Measurements from ENCODE around the gene SKIC2. TPM values are rescaled to one million over a fixed set of nuclear protein-coding genes. Genes with fewer than 3 reads are reported as not detected.
"Not testable (repeated sequence)": the region's sequence is repeated elsewhere in the genome, so short reads cannot be mapped to it uniquely, and the experiment has no call there.

Gene SKIC2
- total RNA-seq, 2 experiments from 2014 or later: 73.2 to 73.4 TPM

DNA sequence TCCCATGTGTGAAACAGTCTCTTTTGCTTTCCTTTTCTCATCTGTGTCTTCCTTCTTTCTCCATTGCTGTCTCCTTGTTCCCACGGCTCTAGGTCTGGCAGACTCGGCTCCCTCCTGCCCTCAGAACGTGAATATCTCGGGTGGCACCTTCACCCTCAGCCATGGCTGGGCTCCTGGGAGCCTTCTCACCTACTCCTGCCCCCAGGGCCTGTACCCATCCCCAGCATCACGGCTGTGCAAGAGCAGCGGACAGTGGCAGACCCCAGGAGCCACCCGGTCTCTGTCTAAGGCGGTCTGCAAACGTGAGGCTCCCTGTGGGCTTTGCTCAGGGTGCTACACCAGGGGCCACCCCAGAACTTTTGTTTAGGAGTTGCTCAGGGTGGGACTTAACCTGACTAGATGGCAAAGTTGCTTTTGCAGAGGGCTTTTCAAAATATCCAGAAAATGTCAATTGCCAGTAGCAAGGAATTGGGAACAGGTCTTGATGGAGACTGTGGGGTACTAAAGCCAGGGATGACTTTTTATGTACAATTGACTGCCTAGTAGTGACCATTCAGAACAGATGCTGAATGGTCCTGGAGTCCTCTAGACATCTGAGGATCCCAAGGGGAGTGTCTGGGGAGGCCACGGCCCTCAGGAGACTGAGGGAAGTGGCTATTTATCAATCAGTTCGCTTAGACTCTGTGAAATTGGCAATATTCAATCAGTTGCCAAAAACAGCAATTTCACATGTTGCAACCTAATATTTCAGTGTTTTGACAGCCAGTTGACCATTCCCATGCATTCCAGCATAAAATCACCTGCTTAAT, 30.9 kb upstream of the SKIC2 start:
- Mint-ChIP-seq H3K4me1 (ENCODE audit: low read depth) (no peaks in the 10 kb centered on the region), H3K4me3 (no peak overlapping the region), H3K27ac (no peak overlapping the region), H3K9me3 (ENCODE audit: insufficient read depth) (no peaks in the 10 kb centered on the region), H3K36me3 (ENCODE audit: low read depth) (no peaks in the 10 kb centered on the region), H3K27me3 (ENCODE audit: low read depth) (peaks cover 2% of the 10 kb centered on the region)
- CTCF ChIA-PET: no interaction called here
- POLR2A ChIA-PET: no interaction called here
- DNase-seq: no peak
- ATAC-seq: no peak

DNA sequence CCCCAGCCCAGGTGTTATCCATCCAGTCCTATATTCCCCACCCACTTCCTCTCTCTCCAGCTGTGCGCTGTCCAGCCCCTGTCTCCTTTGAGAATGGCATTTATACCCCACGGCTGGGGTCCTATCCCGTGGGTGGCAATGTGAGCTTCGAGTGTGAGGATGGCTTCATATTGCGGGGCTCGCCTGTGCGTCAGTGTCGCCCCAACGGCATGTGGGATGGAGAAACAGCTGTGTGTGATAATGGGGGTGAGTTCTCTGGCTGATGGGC, 30.4 kb upstream of the SKIC2 start:
- CTCF ChIA-PET: no interaction called here
- Mint-ChIP-seq H3K4me3 (no peak overlapping the region), H3K36me3 (ENCODE audit: low read depth) (no peaks in the 10 kb centered on the region), H3K9me3 (ENCODE audit: insufficient read depth) (no peaks in the 10 kb centered on the region), H3K4me1 (ENCODE audit: low read depth) (no peaks in the 10 kb centered on the region), H3K27me3 (ENCODE audit: low read depth) (peaks cover 2% of the 10 kb centered on the region), H3K27ac (no peak overlapping the region)
- DNase-seq: no peak
- no peak for ATAC-seq
- POLR2A ChIA-PET: no interaction called here

DNA sequence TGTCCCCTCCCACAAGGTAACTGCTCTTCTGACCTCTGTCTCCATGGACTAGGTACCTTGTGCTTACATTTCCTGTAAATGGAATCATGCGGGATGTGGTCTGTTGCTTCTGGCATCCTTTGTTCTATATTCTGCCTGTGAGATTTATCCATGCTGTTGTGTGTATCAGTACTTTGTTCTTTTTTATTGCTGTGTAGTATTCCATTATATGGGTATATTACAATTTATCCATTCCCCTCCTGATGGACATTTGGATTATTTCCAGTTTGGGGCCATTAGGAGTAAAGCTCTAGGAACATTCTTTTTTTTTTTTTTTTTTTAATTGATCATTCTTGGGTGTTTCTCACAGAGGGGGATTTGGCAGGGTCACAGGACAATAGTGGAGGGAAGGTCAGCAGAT, 28.0 kb upstream of the SKIC2 start:
- H3K4me3 Mint-ChIP-seq: no peak overlapping the region
- H3K27ac Mint-ChIP-seq: no peak overlapping the region
- no peaks in the 10 kb centered on the region for H3K36me3 Mint-ChIP-seq (ENCODE audit: low read depth)
- H3K9me3 Mint-ChIP-seq (ENCODE audit: insufficient read depth): no peaks in the 10 kb centered on the region
- CTCF ChIA-PET: no interaction called here
- no peaks in the 10 kb centered on the region for H3K4me1 Mint-ChIP-seq (ENCODE audit: low read depth)
- DNase-seq (no peak), ATAC-seq (no peak)
- H3K27me3 Mint-ChIP-seq (ENCODE audit: low read depth): peaks cover 2% of the 10 kb centered on the region
- POLR2A ChIA-PET: no interaction called here

DNA sequence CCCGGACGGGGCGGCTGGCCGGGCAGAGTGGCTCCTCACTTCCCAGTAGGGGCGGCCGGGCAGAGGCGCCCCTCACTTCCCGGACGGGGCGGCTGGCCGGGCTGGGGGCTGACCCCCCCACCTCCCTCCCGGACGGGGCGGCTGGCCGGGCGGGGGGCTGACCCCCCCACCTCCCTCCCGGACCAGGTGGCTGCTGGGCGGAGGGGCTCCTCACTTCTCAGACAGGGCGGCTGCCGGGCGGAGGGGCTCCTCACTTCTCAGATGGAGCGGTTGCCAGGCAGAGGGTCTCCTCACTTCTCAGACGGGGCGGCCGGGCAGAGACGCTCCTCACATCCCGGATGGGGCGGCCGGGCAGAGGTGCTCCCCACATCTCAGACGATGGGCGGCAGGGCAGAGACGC, 26.8 kb upstream of the SKIC2 start:
- H3K27me3 Mint-ChIP-seq (ENCODE audit: low read depth); H3K36me3 Mint-ChIP-seq (ENCODE audit: low read depth); H3K9me3 Mint-ChIP-seq (ENCODE audit: insufficient read depth); CTCF ChIA-PET; POLR2A ChIA-PET; ATAC-seq; DNase-seq; H3K4me1 Mint-ChIP-seq (ENCODE audit: low read depth); H3K4me3 Mint-ChIP-seq; H3K27ac Mint-ChIP-seq: not testable (repeated sequence)

DNA sequence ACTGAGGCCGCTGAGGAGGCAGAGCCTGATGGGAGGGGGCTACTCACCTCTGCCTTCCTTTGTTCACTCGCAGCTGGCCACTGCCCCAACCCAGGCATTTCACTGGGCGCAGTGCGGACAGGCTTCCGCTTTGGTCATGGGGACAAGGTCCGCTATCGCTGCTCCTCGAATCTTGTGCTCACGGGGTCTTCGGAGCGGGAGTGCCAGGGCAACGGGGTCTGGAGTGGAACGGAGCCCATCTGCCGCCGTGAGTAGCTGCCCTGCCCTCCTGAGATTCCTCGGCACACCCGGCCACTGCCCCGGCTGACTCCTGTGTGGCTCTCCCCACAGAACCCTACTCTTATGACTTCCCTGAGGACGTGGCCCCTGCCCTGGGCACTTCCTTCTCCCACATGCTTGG, 25.4 kb upstream of the SKIC2 start:
- Mint-ChIP-seq H3K9me3 (ENCODE audit: insufficient read depth) (no peaks in the 10 kb centered on the region), H3K27me3 (ENCODE audit: low read depth) (no peaks in the 10 kb centered on the region), H3K4me3 (no peak overlapping the region), H3K36me3 (ENCODE audit: low read depth) (no peaks in the 10 kb centered on the region), H3K27ac (no peak overlapping the region), H3K4me1 (ENCODE audit: low read depth) (no peaks in the 10 kb centered on the region)
- DNase-seq: no peak
- POLR2A ChIA-PET: no interaction called here
- ATAC-seq: no peak
- CTCF ChIA-PET: no interaction called here

DNA sequence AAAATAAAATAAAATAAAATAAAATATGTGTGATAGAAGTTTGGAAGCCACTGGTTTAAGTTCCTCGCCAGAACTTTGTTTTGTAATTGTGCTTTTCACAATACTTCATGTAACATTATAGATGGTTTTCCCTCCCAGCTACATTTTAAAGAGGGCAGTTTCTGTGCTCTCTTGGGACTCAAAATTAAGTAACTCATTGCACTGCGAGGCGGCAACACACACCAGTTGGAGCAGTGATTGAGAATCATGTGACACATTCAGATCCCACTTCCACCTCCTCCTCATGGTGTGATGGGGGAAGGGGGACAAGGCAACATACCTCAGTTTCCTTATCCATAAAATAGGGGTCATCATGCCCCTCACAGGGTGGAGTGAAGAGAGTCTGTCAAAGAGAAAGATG, 24.0 kb upstream of the SKIC2 start:
- ChIA-PET CTCF (no interaction called here), POLR2A (no interaction called here)
- Mint-ChIP-seq H3K27ac (no peak overlapping the region), H3K4me3 (no peak overlapping the region), H3K9me3 (ENCODE audit: insufficient read depth) (no peaks in the 10 kb centered on the region), H3K36me3 (ENCODE audit: low read depth) (no peaks in the 10 kb centered on the region), H3K4me1 (ENCODE audit: low read depth) (no peaks in the 10 kb centered on the region), H3K27me3 (ENCODE audit: low read depth) (no peaks in the 10 kb centered on the region)
- no peak for DNase-seq
- ATAC-seq: no peak

DNA sequence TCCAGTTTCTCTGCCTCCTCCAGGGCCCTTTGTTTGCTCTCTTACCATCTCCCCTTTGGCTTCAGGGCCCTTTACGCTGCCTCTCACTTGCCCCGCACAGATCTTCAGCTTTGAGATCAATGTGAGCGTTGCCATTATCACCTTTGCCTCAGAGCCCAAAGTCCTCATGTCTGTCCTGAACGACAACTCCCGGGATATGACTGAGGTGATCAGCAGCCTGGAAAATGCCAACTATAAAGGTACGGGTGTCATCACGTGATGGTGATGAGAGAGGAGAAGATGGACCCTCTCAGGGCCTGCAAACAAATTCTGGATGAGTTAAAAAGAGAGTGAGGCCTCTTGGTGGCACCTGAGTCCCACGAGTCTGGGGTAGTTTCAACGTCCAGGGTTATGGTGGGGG, 23.2 kb upstream of the SKIC2 start:
- ChIA-PET CTCF (no interaction called here), POLR2A (no interaction called here)
- ATAC-seq (no peak), DNase-seq (no peak)
- H3K36me3 Mint-ChIP-seq (ENCODE audit: low read depth): no peaks in the 10 kb centered on the region
- peaks cover 4% of the 10 kb centered on the region for H3K27me3 Mint-ChIP-seq (ENCODE audit: low read depth)
- no peaks in the 10 kb centered on the region for H3K4me1 Mint-ChIP-seq (ENCODE audit: low read depth)
- H3K9me3 Mint-ChIP-seq (ENCODE audit: insufficient read depth): no peaks in the 10 kb centered on the region
- H3K4me3 Mint-ChIP-seq: no peak overlapping the region
- no peak overlapping the region for H3K27ac Mint-ChIP-seq

DNA sequence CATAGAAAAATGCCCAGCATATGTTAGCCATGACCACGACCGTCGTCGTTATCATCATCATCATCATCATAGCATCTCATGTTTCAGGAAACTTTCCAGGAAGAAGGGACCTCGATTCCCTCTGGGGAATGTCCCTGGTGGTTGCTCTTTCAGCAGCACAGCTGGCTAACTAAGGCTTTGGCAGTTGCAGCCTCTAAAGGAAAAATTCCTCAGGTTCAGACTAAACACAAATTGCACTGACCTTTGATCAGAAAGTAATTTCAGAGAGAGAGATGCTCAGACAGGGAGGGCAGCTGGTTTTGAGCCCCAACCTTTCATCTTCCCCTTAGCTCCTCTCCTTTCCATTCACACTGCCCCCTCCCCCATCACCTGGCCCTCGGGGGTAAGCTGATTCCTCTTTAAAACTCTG, 18.7 kb upstream of the SKIC2 start:
- CTCF ChIA-PET: interaction anchor here (0.8 to 1.8 kb wide), 4 partner anchors 10 to 263 kb away, joined by 3 to 8 read pairs (median 4); partner anchors contain the start of genes NELFE and SKIC2
- ATAC-seq: no peak

DNA sequence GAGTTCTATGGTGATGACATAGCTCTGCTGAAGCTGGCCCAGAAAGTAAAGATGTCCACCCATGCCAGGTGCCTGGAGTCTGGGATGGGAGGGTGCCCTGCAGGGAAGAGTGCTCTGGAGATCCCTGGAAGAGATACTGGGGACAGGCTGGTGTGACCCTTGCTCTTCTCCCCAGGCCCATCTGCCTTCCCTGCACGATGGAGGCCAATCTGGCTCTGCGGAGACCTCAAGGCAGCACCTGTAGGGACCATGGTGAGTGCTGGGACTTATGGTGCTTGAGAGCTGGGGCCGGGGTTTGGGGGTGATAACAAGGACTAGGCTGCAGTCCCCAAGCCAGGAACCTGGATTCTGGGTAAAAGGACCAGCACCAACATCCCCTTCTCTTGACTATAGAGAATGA, 15.2 kb upstream of the SKIC2 start:
- Mint-ChIP-seq H3K9me3 (ENCODE audit: insufficient read depth) (no peaks in the 10 kb centered on the region), H3K4me3 (no peak overlapping the region), H3K27me3 (ENCODE audit: low read depth) (peaks cover 9% of the 10 kb centered on the region), H3K36me3 (ENCODE audit: low read depth) (no peaks in the 10 kb centered on the region), H3K4me1 (ENCODE audit: low read depth) (peaks cover 8% of the 10 kb centered on the region), H3K27ac (no peak overlapping the region)
- DNase-seq: no peak
- POLR2A ChIA-PET: interaction anchor here (0.7 kb wide), 1 partner anchor 8 kb away, joined by 3 read pairs; no protein-coding TSS in a partner anchor
- CTCF ChIA-PET: interaction anchor here (0.8 kb wide), 1 partner anchor 19 kb away, joined by 3 read pairs; no protein-coding TSS in a partner anchor
- ATAC-seq: no peak

More for the DNA sequence above, 18.7 kb upstream of the SKIC2 start:
- Mint-ChIP-seq H3K27ac (no peak overlapping the region), H3K36me3 (ENCODE audit: low read depth) (no peaks in the 10 kb centered on the region), H3K4me1 (ENCODE audit: low read depth) (peaks cover 2% of the 10 kb centered on the region), H3K27me3 (ENCODE audit: low read depth) (peaks cover 9% of the 10 kb centered on the region), H3K9me3 (ENCODE audit: insufficient read depth) (no peaks in the 10 kb centered on the region), H3K4me3 (no peak overlapping the region)
- POLR2A ChIA-PET: interaction anchor here (1.4 to 1.6 kb wide), 2 partner anchors 17 to 19 kb away, joined by 3 to 4 read pairs; partner anchors contain the start of gene SKIC2
- no peak for DNase-seq

DNA sequence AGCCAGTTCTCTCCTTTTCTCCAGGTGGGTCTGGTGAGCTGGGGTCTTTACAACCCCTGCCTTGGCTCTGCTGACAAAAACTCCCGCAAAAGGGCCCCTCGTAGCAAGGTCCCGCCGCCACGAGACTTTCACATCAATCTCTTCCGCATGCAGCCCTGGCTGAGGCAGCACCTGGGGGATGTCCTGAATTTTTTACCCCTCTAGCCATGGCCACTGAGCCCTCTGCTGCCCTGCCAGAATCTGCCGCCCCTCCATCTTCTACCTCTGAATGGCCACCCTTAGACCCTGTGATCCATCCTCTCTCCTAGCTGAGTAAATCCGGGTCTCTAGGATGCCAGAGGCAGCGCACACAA, 13.8 kb upstream of the SKIC2 start:
- peaks cover 9% of the 10 kb centered on the region for H3K27me3 Mint-ChIP-seq (ENCODE audit: low read depth)
- ChIA-PET POLR2A (interaction anchor here (0.8 kb wide), 1 partner anchor 545 kb away, joined by 3 read pairs; no protein-coding TSS in a partner anchor), CTCF (interaction anchor here (0.7 kb wide), 1 partner anchor 82 kb away, joined by 4 read pairs; the partner anchor contains the start of gene NEU1)
- no peak overlapping the region for H3K4me3 Mint-ChIP-seq
- no peak overlapping the region for H3K27ac Mint-ChIP-seq
- no peaks in the 10 kb centered on the region for H3K9me3 Mint-ChIP-seq (ENCODE audit: insufficient read depth)
- H3K4me1 Mint-ChIP-seq (ENCODE audit: low read depth): peaks cover 8% of the 10 kb centered on the region
- no peaks in the 10 kb centered on the region for H3K36me3 Mint-ChIP-seq (ENCODE audit: low read depth)
- DNase-seq (no peak), ATAC-seq (no peak)

DNA sequence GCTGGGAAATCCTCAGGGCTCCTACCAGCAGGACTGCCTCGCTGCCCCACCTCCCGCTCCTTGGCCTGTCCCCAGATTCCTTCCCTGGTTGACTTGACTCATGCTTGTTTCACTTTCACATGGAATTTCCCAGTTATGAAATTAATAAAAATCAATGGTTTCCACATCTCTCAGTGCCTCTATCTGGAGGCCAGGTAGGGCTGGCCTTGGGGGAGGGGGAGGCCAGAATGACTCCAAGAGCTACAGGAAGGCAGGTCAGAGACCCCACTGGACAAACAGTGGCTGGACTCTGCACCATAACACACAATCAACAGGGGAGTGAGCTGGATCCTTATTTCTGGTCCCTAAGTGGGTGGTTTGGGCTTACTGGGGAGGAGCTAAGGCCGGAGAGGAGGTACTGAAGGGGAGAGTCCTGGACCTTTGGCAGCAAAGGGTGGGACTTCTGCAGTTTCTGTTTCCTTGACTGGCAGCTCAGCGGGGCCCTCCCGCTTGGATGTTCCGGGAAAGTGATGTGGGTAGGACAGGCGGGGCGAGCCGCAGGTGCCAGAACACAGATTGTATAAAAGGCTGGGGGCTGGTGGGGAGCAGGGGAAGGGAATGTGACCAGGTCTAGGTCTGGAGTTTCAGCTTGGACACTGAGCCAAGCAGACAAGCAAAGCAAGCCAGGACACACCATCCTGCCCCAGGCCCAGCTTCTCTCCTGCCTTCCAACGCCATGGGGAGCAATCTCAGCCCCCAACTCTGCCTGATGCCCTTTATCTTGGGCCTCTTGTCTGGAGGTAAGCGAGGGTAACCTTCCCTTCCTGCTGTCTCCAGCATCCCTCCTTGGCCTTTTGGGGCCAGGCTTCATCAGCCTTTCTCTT, 13.2 kb upstream of the SKIC2 start, which contains the start of gene CFB:
TSS of gene CFB (plus strand) at position 589 of the 863 bp plus-strand sequence. CDS start at position 716, 127 bp downstream.
- H3K36me3 Mint-ChIP-seq (ENCODE audit: low read depth): no peaks in the 10 kb centered on the region
- ChIA-PET POLR2A (interaction anchor here (0.6 to 0.8 kb wide), 2 partner anchors 137 to 546 kb away, joined by 3 to 4 read pairs; no protein-coding TSS in a partner anchor), CTCF (interaction anchor here (0.7 kb wide), 1 partner anchor 83 kb away, joined by 4 read pairs; the partner anchor contains the start of gene NEU1)
- DNase-seq (no peak), ATAC-seq (peak; percentile 29)
- peaks cover 5% of the 10 kb centered on the region for H3K27me3 Mint-ChIP-seq (ENCODE audit: low read depth)
- no peak within 1 kb of the TSS for H3K27ac Mint-ChIP-seq
- H3K4me1 Mint-ChIP-seq (ENCODE audit: low read depth): peaks cover 8% of the 10 kb centered on the region
- no peaks in the 10 kb centered on the region for H3K9me3 Mint-ChIP-seq (ENCODE audit: insufficient read depth)
- H3K4me3 Mint-ChIP-seq: no peak within 1 kb of the TSS

DNA sequence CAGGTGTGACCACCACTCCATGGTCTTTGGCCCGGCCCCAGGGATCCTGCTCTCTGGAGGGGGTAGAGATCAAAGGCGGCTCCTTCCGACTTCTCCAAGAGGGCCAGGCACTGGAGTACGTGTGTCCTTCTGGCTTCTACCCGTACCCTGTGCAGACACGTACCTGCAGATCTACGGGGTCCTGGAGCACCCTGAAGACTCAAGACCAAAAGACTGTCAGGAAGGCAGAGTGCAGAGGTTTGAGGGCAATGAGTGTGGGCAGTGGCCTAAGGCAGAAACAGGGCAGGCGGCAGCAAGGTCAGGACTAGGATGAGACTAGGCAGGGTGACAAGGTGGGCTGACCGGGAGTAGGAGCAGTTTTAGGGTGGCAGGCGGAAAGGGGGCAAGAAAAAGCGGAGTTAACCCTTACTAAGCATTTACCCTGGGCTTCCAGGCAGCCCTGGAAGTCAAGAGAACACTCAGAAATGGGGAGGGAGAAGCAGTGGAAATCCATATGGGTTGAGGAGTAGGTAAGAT, 12.5 kb upstream of the SKIC2 start:
- Mint-ChIP-seq H3K9me3 (ENCODE audit: insufficient read depth) (no peaks in the 10 kb centered on the region), H3K27me3 (ENCODE audit: low read depth) (peaks cover 5% of the 10 kb centered on the region), H3K36me3 (ENCODE audit: low read depth) (no peaks in the 10 kb centered on the region), H3K4me3 (no peak overlapping the region), H3K27ac (no peak overlapping the region), H3K4me1 (ENCODE audit: low read depth) (peaks cover 8% of the 10 kb centered on the region)
- ATAC-seq (peak; percentile 25), DNase-seq (no peak)
- ChIA-PET POLR2A (interaction anchor here (0.6 kb wide), 1 partner anchor 137 kb away, joined by 4 read pairs; no protein-coding TSS in a partner anchor), CTCF (no interaction called here)

All from activated CD8-positive, alpha-beta T cell treated with anti-CD3 and anti-CD28 coated beads, Interleukin-2, amount 10 ng/mL, durations not matched to agents 7 days and 5 days (primary cell).